ENCODE results near the gene CNOT10.
"Not testable (repeated sequence)": the region's sequence is repeated elsewhere in the genome, so short reads cannot be mapped to it uniquely, and the experiment has no call there.

CNOT10 gene

GRCh38 chr3:32758375-32758753 lies 73.4 kb downstream of the CNOT10 start:
- no peak for DNase-seq

GRCh38 chr3:32759342-32759741 lies 74.4 kb downstream of the CNOT10 start:
- no peak for DNase-seq

DNA sequence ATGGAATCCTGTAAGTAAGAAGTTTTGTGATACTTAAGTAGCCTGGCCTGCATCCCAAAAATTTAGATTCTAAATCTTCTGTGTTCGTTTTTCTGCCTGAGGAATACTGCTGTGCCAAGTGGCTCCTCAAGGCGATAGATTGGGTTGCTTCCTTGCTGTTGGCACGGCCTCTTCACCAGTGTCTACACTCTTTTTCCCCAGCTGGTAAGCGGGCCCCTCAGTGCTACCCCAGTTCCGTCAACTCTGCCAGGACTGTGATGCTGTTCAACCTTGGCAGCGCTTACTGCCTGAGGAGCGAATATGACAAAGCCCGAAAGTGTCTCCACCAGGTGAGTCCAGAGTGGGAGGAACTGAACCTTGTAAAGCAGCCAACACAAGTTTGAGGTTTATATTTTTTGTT lies 79.5 kb downstream of the CNOT10 start:
- DNase-seq = no peak

DNA sequence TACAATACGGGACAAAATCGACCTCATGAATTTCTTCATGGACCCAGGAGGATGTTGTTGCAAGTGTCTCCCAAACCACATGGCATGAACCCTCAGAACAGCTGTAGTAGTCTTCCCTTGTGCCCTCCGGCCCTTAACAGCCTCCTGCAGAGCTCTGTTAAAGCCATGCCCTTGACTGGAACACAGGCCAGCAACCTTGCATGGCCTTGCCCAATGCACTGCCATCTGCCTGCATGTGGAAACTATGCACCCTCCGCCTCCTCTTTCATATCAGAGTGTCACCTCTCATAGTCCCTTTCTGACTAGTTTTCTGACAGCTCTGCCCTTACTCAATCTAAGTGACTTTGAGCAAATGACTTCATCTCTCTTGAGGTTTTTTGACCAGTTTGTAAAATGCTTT lies 93.4 kb downstream of the CNOT10 start:
- no peak for DNase-seq

GRCh38 chr3:32780071-32780734 lies 95.2 kb downstream of the CNOT10 start:
- no peak for DNase-seq

DNA sequence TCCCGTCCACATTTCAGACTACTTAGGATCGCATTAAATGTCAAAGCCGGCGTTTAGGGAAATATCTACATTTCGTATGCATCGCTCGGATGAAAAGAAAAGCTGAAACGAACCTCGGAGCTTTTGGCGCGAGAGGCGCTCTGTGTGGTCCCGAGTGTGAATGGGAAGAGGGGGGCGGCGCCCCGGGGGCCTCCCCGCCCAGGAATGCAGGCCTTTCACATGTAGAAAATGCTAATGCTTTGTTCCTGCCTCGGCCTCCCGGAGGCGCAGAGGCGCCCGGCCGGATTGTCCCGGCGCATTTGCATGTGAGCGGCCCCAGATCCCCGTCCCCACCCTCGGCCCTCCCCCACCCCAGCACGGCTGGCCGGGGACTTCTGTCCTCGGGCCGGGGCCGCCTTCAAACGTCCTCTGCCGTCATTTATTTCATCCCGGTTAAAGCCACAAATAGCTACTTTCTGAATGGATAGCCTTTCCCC lies 95.8 kb downstream of the CNOT10 start:
- DNase-seq = no peak

- no peak for DNase-seq
Observed at GRCh38 chr3:32781211-32781968, 96.4 kb downstream of the CNOT10 start.

- not testable (repeated sequence) for DNase-seq
Observed at GRCh38 chr3:32781969-32782270, 96.9 kb downstream of the CNOT10 start.

- DNase-seq = no peak
Observed at GRCh38 chr3:32782407-32782806, 97.4 kb downstream of the CNOT10 start.

- no peak for DNase-seq
Observed at GRCh38 chr3:32791833-32792232, 106.8 kb downstream of the CNOT10 start.

DNA sequence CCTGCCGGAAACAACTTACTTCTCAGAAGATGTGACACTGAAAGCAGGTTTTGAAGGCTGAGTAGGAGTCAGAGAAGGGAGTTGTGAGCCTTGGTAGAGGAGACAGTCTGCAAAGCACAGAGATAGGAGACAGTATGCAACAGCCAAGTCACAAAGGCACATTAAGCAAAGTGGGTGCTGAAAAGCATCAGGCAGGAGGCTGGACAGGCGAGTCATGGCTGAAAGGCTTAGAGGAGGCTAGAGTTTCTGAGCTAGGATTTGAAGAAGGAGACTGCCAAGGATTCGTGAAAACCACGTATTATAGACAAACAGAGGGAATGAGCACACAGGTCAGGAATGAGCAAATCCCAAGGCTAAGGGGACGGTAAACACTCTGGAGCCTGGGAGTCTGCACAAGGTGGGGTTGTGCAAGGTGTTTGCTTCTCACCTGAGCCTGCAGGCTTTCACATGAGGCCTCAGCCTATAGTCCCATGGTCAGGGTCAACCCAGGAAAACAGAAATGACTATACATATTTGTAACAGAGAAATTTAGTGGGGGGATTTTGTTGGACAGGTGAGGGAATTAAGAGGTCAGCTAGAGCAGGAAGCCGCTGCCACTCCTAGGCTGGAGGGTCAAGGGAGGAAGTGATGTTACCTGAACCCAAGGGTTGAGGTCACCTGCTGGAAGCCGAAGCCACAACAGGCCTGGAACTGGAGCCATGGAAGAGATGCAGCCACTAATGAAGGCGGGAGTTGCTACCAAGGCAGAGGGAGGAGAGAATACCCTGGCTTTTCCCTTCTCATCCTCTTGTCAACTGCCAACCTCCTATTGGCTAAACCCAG lies 109.7 kb downstream of the CNOT10 start:
- DNase-seq = no peak

GRCh38 chr3:32796384-32796950 lies 111.5 kb downstream of the CNOT10 start:
- DNase-seq = not testable (repeated sequence)

GRCh38 chr3:32797776-32798175 lies 112.8 kb downstream of the CNOT10 start:
- no peak for DNase-seq

GRCh38 chr3:32801440-32801839 lies 116.5 kb downstream of the CNOT10 start:
- DNase-seq = not testable (repeated sequence)

GRCh38 chr3:32813180-32813579 lies 128.2 kb downstream of the CNOT10 start:
- DNase-seq = no peak

DNA sequence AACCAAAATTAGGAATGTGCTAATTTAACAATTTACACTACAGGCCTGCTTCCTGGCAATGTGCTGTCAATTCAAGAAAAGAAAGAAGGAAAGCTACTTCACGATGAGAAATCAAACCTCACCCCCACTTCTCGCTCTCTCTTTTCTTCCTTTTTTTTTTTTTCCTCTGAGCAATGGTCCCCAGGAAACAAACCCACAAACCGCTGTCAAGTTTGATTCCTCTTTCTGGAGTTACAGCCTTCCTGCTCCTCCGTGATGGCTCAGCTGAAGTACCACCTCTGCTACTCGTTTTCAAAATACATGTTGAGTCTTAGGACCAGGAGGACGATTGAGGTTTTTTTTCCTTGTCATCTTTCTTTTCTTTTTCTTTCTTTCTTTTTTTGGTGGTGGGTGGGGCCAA lies 129.4 kb downstream of the CNOT10 start:
- no peak for DNase-seq

DNA sequence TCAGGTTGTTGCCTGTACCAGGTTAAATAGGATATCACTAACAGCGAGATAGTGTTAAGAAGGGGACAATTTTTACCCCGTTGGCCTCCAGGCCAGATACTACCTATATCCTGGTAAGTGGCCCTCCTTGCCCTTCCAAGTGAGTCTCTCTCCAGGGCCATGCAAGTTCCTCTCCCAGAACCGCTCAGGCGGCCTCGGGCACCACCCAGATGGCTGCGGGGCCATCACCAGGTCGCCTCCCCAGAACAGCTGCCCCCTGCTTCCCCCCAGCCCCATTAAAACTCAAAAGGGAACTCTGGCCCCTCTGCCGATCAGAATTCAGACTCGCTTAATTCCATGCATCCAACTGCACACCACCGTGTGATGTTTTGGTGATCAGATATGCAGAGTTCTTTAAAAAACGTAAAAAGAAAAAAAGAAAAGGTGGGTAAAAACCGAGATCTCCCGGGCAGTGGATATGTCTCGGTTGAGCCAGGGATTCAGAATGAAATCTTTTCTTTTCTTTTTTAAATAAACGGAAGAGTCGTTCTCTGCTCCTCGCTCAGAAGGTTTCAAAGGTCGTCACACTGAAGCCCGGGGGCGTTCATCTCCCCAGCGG lies 131.0 kb downstream of the CNOT10 start:
- DNase-seq = no peak

- no peak for DNase-seq
Observed at GRCh38 chr3:32816439-32817256, 131.7 kb downstream of the CNOT10 start.

- DNase-seq = no peak
Observed at GRCh38 chr3:32817257-32817557, 132.2 kb downstream of the CNOT10 start.

GRCh38 chr3:32817558-32818228 lies 132.7 kb downstream of the CNOT10 start, which contains the start of gene TRIM71:
TRIM71 (plus strand) TSS chr3:32817997; CDS start chr3:32818081, 84 bp downstream.
- no peak for DNase-seq

DNA sequence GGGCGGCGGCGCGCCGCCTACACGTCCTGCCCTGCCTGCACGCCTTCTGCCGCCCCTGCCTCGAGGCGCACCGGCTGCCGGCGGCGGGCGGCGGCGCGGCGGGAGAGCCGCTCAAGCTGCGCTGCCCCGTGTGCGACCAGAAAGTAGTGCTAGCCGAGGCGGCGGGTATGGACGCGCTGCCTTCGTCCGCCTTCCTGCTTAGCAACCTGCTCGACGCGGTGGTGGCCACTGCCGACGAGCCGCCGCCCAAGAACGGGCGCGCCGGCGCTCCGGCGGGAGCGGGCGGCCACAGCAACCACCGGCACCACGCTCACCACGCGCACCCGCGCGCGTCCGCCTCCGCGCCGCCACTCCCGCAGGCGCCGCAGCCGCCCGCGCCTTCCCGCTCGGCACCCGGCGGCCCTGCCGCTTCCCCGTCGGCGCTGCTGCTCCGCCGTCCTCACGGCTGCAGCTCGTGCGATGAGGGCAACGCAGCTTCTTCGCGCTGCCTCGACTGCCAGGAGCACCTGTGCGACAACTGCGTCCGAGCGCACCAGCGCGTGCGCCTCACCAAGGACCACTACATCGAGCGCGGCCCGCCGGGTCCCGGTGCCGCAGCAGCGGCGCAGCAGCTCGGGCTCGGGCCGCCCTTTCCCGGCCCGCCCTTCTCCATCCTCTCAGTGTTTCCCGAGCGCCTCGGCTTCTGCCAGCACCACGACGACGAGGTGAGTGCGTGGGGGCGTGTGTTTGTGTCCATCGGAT lies 133.4 kb downstream of the CNOT10 start:
- DNase-seq = no peak
